Epithelial cell of esophagus (primary cell): ENCODE measurements around the gene CDKAL1.

Experiments
- DNase-seq: peaks from one replicate; pipeline ENCODE4 v3.0.0; 2010; ENCODE audit warnings: low read depth
- H3K4me3 ChIP-seq: 2 replicates; pipeline ENCODE4 v1.5.1; 2011; ENCODE audit warnings: mild to moderate bottlenecking, low read length, control low read depth
- TF ChIP-seq, protein P1 (sequence below): IDR thresholded peaks from 2 replicates; pipeline ENCODE4 v1.5.1; 2011; ENCODE audit warnings: low read depth, mild to moderate bottlenecking, low read length, control low read depth, inconsistent platforms; ENCODE audit not compliant: insufficient read depth; ENCODE audit errors: missing control alignments

Gene CDKAL1

DNA sequence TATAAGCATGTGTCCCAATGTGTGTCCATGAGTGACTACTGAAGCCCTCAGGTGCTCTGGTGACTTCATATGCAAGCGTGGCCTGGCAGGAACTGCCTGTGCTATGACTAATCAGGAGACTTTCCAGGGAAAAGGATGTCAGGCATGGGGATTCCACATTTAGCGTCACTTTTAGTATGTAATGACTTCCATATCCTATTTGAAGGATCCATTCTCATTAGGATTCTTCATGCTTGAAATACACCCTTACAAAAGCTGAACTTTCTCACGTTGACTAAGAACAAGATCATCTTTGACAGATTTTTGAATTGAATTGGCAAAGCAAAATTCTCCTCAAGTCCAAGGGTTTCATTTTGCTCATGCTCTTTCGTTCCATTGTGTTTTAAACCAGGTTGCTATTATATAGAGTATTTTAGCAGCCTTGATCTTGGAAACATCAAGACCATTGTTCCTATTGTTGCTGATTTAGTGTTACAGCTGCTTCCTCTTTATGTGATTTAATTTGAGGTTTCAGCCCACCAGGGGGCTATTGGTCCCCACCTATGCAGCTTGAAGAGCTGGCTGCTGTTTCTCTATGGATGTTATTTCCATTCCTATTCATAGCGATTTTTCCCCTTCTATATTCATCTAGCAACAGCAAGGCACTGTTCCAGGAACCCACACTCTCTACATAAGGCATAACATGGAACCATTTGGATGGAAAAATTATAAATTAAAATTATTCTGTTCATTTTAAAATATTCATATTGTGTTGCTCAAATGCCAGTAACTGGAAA, 418.6 kb downstream of the CDKAL1 start:
- TF ChIP-seq, protein P1, sequence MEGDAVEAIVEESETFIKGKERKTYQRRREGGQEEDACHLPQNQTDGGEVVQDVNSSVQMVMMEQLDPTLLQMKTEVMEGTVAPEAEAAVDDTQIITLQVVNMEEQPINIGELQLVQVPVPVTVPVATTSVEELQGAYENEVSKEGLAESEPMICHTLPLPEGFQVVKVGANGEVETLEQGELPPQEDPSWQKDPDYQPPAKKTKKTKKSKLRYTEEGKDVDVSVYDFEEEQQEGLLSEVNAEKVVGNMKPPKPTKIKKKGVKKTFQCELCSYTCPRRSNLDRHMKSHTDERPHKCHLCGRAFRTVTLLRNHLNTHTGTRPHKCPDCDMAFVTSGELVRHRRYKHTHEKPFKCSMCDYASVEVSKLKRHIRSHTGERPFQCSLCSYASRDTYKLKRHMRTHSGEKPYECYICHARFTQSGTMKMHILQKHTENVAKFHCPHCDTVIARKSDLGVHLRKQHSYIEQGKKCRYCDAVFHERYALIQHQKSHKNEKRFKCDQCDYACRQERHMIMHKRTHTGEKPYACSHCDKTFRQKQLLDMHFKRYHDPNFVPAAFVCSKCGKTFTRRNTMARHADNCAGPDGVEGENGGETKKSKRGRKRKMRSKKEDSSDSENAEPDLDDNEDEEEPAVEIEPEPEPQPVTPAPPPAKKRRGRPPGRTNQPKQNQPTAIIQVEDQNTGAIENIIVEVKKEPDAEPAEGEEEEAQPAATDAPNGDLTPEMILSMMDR = no peak
- DNase-seq = peak; percentile 93
- no peak overlapping the region for H3K4me3 ChIP-seq

DNA sequence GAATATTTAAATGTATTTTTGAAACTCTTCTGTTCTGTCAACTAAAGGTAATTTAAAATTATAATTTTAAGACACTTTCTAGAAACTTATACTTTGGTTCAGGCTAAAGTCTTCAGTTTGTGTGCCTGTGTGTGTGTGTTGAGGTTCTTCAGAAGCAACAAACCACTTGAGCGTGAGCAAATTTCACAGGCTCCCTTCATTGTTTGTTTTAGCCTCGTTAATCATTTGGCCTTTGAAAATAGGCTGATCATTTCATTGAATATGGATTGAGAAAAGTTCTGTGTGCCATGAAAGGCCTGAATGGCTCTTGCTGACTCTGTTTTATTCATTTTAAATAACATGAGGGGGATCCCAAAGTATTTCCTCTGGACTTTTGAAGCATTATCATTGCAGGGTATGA, 420.1 kb downstream of the CDKAL1 start:
- TF ChIP-seq, protein P1 = no peak

DNA sequence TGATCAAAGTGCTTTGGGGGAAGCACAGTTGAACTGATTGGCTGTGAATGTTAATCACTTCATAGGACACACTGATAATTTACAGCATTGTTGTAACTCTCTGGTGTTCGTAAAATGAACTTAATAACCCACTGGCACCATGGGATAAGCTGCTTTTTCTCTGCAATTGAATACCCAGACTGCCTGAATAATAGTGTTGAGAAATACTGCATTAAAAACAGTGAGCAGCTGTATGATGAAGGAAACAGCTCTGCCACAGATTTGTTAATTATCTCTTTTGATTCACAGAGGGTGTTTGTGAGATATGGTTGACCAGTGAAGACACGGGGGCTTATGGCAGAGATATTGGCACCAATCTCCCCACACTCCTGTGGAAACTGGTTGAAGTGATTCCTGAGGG, 420.9 kb downstream of the CDKAL1 start:
- TF ChIP-seq, protein P1 = no peak
- DNase-seq = no peak
- no peak overlapping the region for H3K4me3 ChIP-seq

More for the DNA sequence above, 420.1 kb downstream of the CDKAL1 start:
- DNase-seq = no peak
- H3K4me3 ChIP-seq = no peak overlapping the region

DNA sequence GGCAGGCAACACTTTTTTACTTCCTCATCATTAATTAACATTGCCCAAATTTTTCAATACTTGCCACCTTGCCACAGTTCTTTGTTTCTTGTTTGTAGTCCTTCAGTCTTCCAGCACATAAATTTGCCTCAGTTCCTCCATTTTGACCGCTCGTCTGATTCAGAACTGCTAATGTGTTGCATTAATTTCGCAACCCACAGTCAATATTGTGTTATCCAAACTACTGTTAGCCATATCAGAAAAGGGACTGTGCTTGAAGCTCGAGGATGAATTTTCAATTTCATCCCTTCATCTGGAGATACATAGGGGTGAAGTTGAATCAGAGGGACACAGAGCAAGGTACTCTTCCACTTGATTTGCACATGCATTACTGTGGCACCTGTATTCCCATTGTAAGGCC, 421.5 kb downstream of the CDKAL1 start:
- DNase-seq = no peak
- TF ChIP-seq, protein P1 = no peak
- H3K4me3 ChIP-seq = no peak overlapping the region

DNA sequence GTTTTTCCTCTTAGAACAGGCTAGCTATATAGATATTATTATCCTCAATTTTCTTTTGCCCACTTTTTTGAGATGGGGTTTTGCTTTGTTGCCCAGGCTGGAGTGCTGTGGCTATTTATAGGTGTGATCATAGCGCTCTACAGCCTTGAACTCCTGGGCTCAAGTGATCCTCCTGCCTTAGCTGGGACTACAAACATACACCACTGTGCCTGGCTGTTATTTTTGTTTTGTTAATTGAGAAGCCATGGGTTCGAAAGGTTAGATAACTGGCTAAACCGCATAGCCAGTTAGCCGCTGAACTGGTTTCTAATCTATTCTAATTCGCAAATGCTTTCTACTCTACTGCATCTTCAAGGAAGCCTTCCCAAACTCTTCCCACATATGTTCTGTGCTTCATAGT, 425.8 kb downstream of the CDKAL1 start:
- TF ChIP-seq, protein P1 = no peak
- DNase-seq = no peak
- H3K4me3 ChIP-seq = no peak overlapping the region

DNA sequence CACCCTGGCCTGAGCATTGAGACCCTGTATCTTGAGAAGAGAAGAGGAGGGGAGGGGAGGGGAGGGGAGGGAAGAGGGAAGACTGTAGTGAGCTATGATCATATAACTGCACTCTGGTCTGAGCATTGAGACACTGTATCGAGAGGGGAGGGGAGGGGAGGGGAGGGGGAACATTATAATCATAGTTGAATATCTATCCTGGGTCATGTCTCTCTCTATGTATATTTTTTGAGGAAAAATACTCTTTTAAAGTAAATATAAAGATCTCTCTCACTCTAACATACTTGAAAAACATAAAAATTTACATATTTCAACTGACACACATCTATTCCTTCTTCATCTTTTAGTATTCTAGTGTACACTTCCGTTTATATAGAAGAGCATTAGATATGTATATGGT, 431.0 kb downstream of the CDKAL1 start:
- TF ChIP-seq, protein P1 = no peak
- no peak for DNase-seq
- H3K4me3 ChIP-seq = no peak overlapping the region

DNA sequence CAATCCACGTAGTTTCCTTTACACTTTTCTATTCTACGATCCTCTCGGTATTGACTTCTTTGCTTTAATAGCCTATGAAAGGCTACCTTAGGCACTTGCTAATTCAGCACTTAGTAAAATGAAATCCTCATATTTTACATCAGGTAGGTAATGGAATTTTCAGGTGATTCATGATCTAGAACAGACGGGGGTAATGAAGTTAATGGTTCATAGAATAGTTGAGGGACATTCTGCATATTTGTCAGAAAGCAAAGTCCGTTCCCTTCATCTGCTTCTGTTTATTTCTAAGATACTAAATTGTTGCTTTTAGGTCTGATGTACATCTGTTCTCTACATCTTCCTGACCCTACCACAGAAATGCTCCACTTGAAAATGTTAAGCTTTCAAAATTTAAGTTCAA, 431.7 kb downstream of the CDKAL1 start:
- TF ChIP-seq, protein P1 = no peak
- DNase-seq = no peak
- H3K4me3 ChIP-seq = no peak overlapping the region
